WTC11 (cell line): ENCODE data around the gene SNRPB2.

Experiments used
- ATF2 ChIP-seq: sonication (generic); formaldehyde crosslinking; IDR thresholded peaks from 2 replicates; pipeline ENCODE4 v1.8.1; 2022; ENCODE audit warnings: low read depth, missing genetic modification reagents, borderline replicate concordance
- CDX4 ChIP-seq: fragments of 250-450 bp; sonication (Bioruptor Pico); IDR thresholded peaks from 2 replicates; pipeline ENCODE4 v1.9.0; 2021; ENCODE audit warnings: moderate library complexity, mild to moderate bottlenecking, inconsistent platforms, borderline replicate concordance
- CTCF ChIP-seq: fragments of 200-600 bp; IDR thresholded peaks from 2 replicates; pipeline ENCODE4 v1.8.0; 2022; ENCODE audit warnings: antibody characterized with exemption
- GTF2I ChIP-seq: fragments of 250-450 bp; sonication (Bioruptor Pico); conservative IDR thresholded peaks from 2 replicates; pipeline ENCODE4 v1.4.0; 2021; ENCODE audit warnings: mild to moderate bottlenecking
- JUN ChIP-seq: sonication (generic); formaldehyde crosslinking; IDR thresholded peaks from 2 replicates; pipeline ENCODE4 v1.8.0; 2023; ENCODE audit warnings: mild to moderate bottlenecking, missing genetic modification reagents
- NFYB ChIP-seq: sonication (generic); formaldehyde crosslinking; conservative IDR thresholded peaks from 2 replicates; pipeline ENCODE4 v1.8.0; 2022; ENCODE audit warnings: low read depth, missing genetic modification reagents
- STAT6 ChIP-seq: sonication (generic); formaldehyde crosslinking; conservative IDR thresholded peaks from 2 replicates; pipeline ENCODE4 v1.8.1; 2023; ENCODE audit warnings: mild to moderate bottlenecking, low read depth, missing genetic modification reagents, moderate library complexity

GRCh38 chr20:16745204-16745603 lies 15.4 kb downstream of the SNRPB2 start:
- TF ChIP-seq CTCF: no peak
- no peak for TF ChIP-seq ATF2 (CRISPR knock-in tag)
- no peak for TF ChIP-seq NFYB (CRISPR knock-in tag)
- TF ChIP-seq CDX4 (CRISPR knock-in tag): no peak
- TF ChIP-seq JUN (CRISPR knock-in tag): no peak
- no peak for TF ChIP-seq STAT6 (CRISPR knock-in tag)
- no peak for TF ChIP-seq GTF2I (CRISPR knock-in tag)
